MM.1S (cell line): ENCODE measurements around the gene TACO1.

Source experiments
- DNase-seq: peaks from one replicate; pipeline ENCODE4 v3.0.0-alpha.2; 2015
- H2AFZ ChIP-seq: fragments of 300-600 bp; sonication (generic); 2 replicates; pipeline ENCODE4 v1.6.0; 2016; ENCODE audit warnings: antibody characterized with exemption, low read length
- H3F3A ChIP-seq: fragments of 300-600 bp; sonication (generic); 2 replicates; pipeline ENCODE4 v1.6.1; 2016; ENCODE audit warnings: mild to moderate bottlenecking, antibody characterized with exemption, low read length, moderate library complexity, mixed read lengths; ENCODE audit not compliant: insufficient read depth
- H3K27ac ChIP-seq: fragments of 300-600 bp; sonication (generic); 2 replicates; pipeline ENCODE4 v1.5.1; 2016; ENCODE audit warnings: mild to moderate bottlenecking, low read length
- H3K27me3 ChIP-seq: fragments of 300-600 bp; sonication (generic); replicated peaks from 2 replicates; pipeline ENCODE4 v1.6.0; 2016; ENCODE audit warnings: low read length; ENCODE audit not compliant: insufficient read depth
- H3K36me3 ChIP-seq: fragments of 300-600 bp; sonication (generic); replicated peaks from 2 replicates; pipeline ENCODE4 v1.6.1; 2016; ENCODE audit warnings: mild to moderate bottlenecking, low read length, mixed read lengths; ENCODE audit not compliant: insufficient read depth
- H3K4me1 ChIP-seq: fragments of 300-600 bp; sonication (generic); 2 replicates; pipeline ENCODE4 v1.6.1; 2016; ENCODE audit warnings: low read length, mixed read lengths
- H3K4me2 ChIP-seq: fragments of 300-600 bp; sonication (generic); 2 replicates; pipeline ENCODE4 v1.6.0; 2016; ENCODE audit warnings: low read depth, low read length
- H3K4me3 ChIP-seq: fragments of 300-600 bp; sonication (generic); 2 replicates; pipeline ENCODE4 v1.5.1; 2016; ENCODE audit warnings: low read length, mixed read lengths
- H3K79me2 ChIP-seq: fragments of 300-600 bp; sonication (generic); 2 replicates; pipeline ENCODE4 v1.6.1; 2016; ENCODE audit warnings: mixed run types, low read length, mixed read lengths
- H3K9ac ChIP-seq: fragments of 300-600 bp; sonication (generic); 2 replicates; pipeline ENCODE4 v1.6.1; 2016; ENCODE audit warnings: low read length, mixed read lengths
- H3K9me2 ChIP-seq: fragments of 300-600 bp; sonication (generic); replicated peaks from 2 replicates; pipeline ENCODE4 v1.6.1; 2016; ENCODE audit warnings: mild to moderate bottlenecking, low read length, mixed read lengths; ENCODE audit not compliant: insufficient read depth
- H3K9me3 ChIP-seq: fragments of 300-600 bp; sonication (generic); replicated peaks from 2 replicates; pipeline ENCODE4 v1.6.1; 2016; ENCODE audit warnings: mild to moderate bottlenecking, low read length, mixed read lengths; ENCODE audit not compliant: insufficient read depth
- H4K20me1 ChIP-seq: fragments of 300-600 bp; sonication (generic); 2 replicates; pipeline ENCODE4 v1.6.1; 2016; ENCODE audit warnings: mild to moderate bottlenecking, low read length, moderate library complexity, mixed read lengths; ENCODE audit not compliant: insufficient read depth
- EZH2 ChIP-seq: fragments of 300-600 bp; sonication (generic); optimal IDR thresholded peaks from 2 replicates; pipeline ENCODE3; 2017; ENCODE audit warnings: low read depth, mild to moderate bottlenecking, antibody characterized with exemption, low read length, mixed read lengths
- EZH2phosphoT487 ChIP-seq: fragments of 300-600 bp; sonication (generic); IDR thresholded peaks from 2 replicates; pipeline ENCODE4 v1.6.1; 2018; ENCODE audit warnings: antibody characterized with exemption, low read length
- TF ChIP-seq, protein P1 (sequence below): fragments of 300-600 bp; sonication (generic); IDR thresholded peaks from 2 replicates; pipeline ENCODE4 v1.5.1; 2016; ENCODE audit warnings: antibody characterized with exemption, low read length, mixed read lengths

TACO1 gene

DNA sequence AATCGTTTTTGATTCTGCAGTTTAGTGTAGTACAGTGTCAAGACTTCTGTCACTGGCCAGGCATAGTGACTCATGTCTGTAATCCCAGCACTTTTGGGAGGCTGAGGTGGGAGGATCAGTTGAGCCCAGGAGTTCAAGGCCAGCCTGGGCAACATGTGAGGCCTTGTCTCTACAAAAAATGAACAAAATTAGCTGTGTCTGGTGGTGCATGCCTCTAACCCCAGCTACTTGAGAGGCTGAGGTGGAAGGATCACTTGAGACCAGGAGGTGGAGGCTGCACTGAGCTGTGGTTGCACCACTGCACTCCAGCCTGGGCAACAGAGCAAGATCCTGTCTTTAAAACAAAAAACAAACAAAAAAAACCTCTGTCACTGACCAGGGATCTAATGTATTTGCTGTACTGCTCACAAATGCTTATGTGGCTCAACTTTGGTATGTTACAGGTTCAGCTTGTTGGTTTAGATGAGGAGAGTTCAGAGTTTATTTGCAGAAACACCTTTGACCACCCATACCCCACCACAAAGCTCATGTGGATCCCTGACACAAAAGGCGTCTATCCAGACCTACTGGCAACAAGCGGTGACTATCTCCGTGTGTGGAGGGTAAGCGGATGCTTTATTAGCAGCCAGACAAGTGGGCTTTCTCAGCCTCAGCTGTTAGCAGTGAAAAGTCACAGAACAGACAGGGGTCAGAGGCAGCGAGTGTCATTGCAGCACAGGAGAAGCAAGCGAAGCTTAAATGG lies 22.5 kb upstream of the TACO1 start:
- H3K9ac ChIP-seq: no peak overlapping the region
- H4K20me1 ChIP-seq: peaks cover 11% of the 10 kb centered on the region; the same call in 1 of the 2 replicates
- H3K4me2 ChIP-seq: no peak overlapping the region
- no peaks in the 10 kb centered on the region for H3K27me3 ChIP-seq
- no peaks in the 10 kb centered on the region for H3F3A ChIP-seq
- no peak for DNase-seq
- H2AFZ ChIP-seq: no peak overlapping the region
- no peaks in the 10 kb centered on the region for H3K9me3 ChIP-seq
- no peaks in the 10 kb centered on the region for H3K9me2 ChIP-seq
- H3K36me3 ChIP-seq: peaks cover 5% of the 10 kb centered on the region; the same call in 1 of the 2 replicates
- H3K4me1 ChIP-seq: no peaks in the 10 kb centered on the region
- no peak overlapping the region for H3K4me3 ChIP-seq
- H3K79me2 ChIP-seq: peaks cover 49% of the 10 kb centered on the region
- H3K27ac ChIP-seq: no peak overlapping the region
- TF ChIP-seq EZH2: no peak
- TF ChIP-seq, protein P1, sequence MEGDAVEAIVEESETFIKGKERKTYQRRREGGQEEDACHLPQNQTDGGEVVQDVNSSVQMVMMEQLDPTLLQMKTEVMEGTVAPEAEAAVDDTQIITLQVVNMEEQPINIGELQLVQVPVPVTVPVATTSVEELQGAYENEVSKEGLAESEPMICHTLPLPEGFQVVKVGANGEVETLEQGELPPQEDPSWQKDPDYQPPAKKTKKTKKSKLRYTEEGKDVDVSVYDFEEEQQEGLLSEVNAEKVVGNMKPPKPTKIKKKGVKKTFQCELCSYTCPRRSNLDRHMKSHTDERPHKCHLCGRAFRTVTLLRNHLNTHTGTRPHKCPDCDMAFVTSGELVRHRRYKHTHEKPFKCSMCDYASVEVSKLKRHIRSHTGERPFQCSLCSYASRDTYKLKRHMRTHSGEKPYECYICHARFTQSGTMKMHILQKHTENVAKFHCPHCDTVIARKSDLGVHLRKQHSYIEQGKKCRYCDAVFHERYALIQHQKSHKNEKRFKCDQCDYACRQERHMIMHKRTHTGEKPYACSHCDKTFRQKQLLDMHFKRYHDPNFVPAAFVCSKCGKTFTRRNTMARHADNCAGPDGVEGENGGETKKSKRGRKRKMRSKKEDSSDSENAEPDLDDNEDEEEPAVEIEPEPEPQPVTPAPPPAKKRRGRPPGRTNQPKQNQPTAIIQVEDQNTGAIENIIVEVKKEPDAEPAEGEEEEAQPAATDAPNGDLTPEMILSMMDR: no peak
- TF ChIP-seq EZH2phosphoT487: no peak

DNA sequence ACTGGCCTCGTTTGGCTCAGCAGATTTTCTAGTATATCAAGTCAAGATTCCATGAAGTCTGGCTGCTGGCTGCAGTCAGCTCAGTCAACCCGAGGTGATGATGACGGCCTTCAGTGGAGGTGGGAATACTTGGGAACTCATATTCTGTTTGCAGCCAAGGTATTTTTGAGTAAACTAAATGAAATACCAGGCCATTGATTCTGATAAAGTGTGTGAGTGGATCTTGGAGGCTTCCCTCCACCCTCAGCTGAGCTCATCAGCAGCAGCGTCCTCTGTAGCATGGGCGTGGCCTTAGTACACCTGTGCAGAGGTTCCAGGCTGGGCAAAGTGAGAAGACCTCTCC lies 22.0 kb upstream of the TACO1 start:
- Histone ChIP-seq H3K4me1 (no peaks in the 10 kb centered on the region), H3K27ac (no peak overlapping the region), H3K79me2 (peaks cover 44% of the 10 kb centered on the region), H3K9me3 (no peaks in the 10 kb centered on the region), H3K36me3 (peaks cover 5% of the 10 kb centered on the region; the same call in 1 of the 2 replicates), H4K20me1 (peaks cover 11% of the 10 kb centered on the region; the same call in 1 of the 2 replicates), H3K4me2 (no peak overlapping the region), H3K9ac (no peak overlapping the region), H3K9me2 (no peaks in the 10 kb centered on the region), H3F3A (no peaks in the 10 kb centered on the region), H2AFZ (no peak overlapping the region), H3K4me3 (no peak overlapping the region), H3K27me3 (no peaks in the 10 kb centered on the region)
- TF ChIP-seq, protein P1: no peak
- TF ChIP-seq EZH2phosphoT487 (no peak), EZH2 (no peak)
- no peak for DNase-seq

DNA sequence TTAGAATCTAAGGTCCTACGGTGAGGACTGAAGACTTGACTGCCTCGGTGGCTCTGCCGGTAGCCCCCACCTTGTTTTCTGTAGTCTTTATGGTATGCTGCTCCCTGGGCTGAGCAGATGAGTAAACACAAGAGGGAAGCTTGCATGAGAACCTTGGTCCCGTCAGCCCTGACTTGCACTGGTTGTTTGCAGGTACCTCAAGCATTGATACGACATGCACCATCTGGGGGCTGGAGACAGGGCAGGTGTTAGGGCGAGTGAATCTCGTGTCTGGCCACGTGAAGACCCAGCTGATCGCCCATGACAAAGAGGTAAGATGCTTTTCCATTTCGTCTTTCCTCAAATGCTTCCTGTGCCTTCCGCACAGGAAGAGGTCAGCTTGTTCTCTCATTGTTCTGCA lies 21.1 kb upstream of the TACO1 start:
- no peaks in the 10 kb centered on the region for H3K9me3 ChIP-seq
- H3K79me2 ChIP-seq: peaks cover 35% of the 10 kb centered on the region
- DNase-seq: no peak
- H3K27me3 ChIP-seq: no peaks in the 10 kb centered on the region
- H3K9me2 ChIP-seq: no peaks in the 10 kb centered on the region
- no peak overlapping the region for H2AFZ ChIP-seq
- H3K4me3 ChIP-seq: no peak overlapping the region
- H3K27ac ChIP-seq: no peak overlapping the region
- TF ChIP-seq EZH2: no peak
- TF ChIP-seq, protein P1: no peak
- peaks cover 5% of the 10 kb centered on the region; the same call in 1 of the 2 replicates for H3K36me3 ChIP-seq
- no peaks in the 10 kb centered on the region for H3K4me1 ChIP-seq
- no peak overlapping the region for H3K4me2 ChIP-seq
- H3F3A ChIP-seq: no peaks in the 10 kb centered on the region
- H3K9ac ChIP-seq: no peak overlapping the region
- H4K20me1 ChIP-seq: peaks cover 8% of the 10 kb centered on the region; the same call in 1 of the 2 replicates
